Renal cortical epithelial cell (primary cell): ENCODE data around the gene NKAIN4. TPM values are rescaled to one million over a fixed set of nuclear protein-coding genes. Genes with fewer than 3 reads are reported as not detected.
"Not testable (repeated sequence)": the region's sequence is repeated elsewhere in the genome, so short reads cannot be mapped to it uniquely, and the experiment has no call there.

Experiments used
- DNase-seq: peaks from one replicate; pipeline ENCODE4 v3.0.0-alpha.2; 2011; ENCODE audit warnings: low read depth
- total RNA-seq: library from RNA; depleted of rRNA; stranded (reverse); fragments of >200 nt; gene quantifications from 2 replicates; pipeline ENCODE4 v1.2.3, GENCODE V29; 2014

Gene NKAIN4
- total RNA-seq, 1 donor from 2014 or later = 7.5 TPM

- DNase-seq = no peak
Observed at GRCh38 chr20:63236116-63236837, 18.0 kb downstream of the NKAIN4 start.

GRCh38 chr20:63235399-63235983 is 18.8 kb downstream of the NKAIN4 start, which contains the start of gene BIRC7:
Gene BIRC7 (plus strand): TSS chr20:63235905. CDS start chr20:63236097, 192 bp downstream.
- no peak for DNase-seq

GRCh38 chr20:63234693-63235398 is 19.4 kb downstream of the NKAIN4 start:
- DNase-seq = no peak

- DNase-seq = no peak
Observed at GRCh38 chr20:63233924-63234323, 20.3 kb downstream of the NKAIN4 start.

GRCh38 chr20:63233061-63233344 is 21.3 kb downstream of the NKAIN4 start:
- no peak for DNase-seq

- peak; percentile 97 for DNase-seq
Observed at GRCh38 chr20:63232235-63233060, 21.8 kb downstream of the NKAIN4 start.

GRCh38 chr20:63230800-63231268 is 23.4 kb downstream of the NKAIN4 start:
- DNase-seq = peak; percentile 46

GRCh38 chr20:63228806-63229205 is 25.5 kb downstream of the NKAIN4 start:
- no peak for DNase-seq

- DNase-seq = no peak
Observed at GRCh38 chr20:63227260-63227659, 27.0 kb downstream of the NKAIN4 start.

- no peak for DNase-seq
Observed at GRCh38 chr20:63226042-63226943, 28.0 kb downstream of the NKAIN4 start.

GRCh38 chr20:63225082-63225454 is 29.2 kb downstream of the NKAIN4 start:
- no peak for DNase-seq

- peak; percentile 82 for DNase-seq
Observed at GRCh38 chr20:63224412-63225081, 29.7 kb downstream of the NKAIN4 start.

- no peak for DNase-seq
Observed at GRCh38 chr20:63223826-63224207, 30.4 kb downstream of the NKAIN4 start.

- DNase-seq = peak; percentile 32
Observed at GRCh38 chr20:63223121-63223825, 31.0 kb downstream of the NKAIN4 start.

- DNase-seq = no peak
Observed at GRCh38 chr20:63222541-63222940, 31.7 kb downstream of the NKAIN4 start.

- DNase-seq = not testable (repeated sequence)
Observed at GRCh38 chr20:63221400-63222053, 32.7 kb downstream of the NKAIN4 start.

- no peak for DNase-seq
Observed at GRCh38 chr20:63220696-63221399, 33.4 kb downstream of the NKAIN4 start.

GRCh38 chr20:63219866-63220521 is 34.3 kb downstream of the NKAIN4 start:
- no peak for DNase-seq
